Epidermal melanocyte (primary cell): ENCODE results near the gene NUB1.
A peak's percentile ranks its signal among the peaks of the same experiment; 100 is the strongest.
"Not testable (repeated sequence)": the region's sequence is repeated elsewhere in the genome, so short reads cannot be mapped to it uniquely, and the experiment has no call there.

ENCODE experiments used
- DNase-seq: peaks from one replicate; pipeline ENCODE4 v3.0.0; 2011; ENCODE audit warnings: low spot score; ENCODE audit not compliant: insufficient read length

Gene NUB1

GRCh38 chr7:151341357-151342101 lies at the start of gene NUB1:
TSS of gene NUB1 (plus strand) at chr7:151341812. CDS start at chr7:151345350, 3,538 bp downstream.
- peak; percentile 74 for DNase-seq

- DNase-seq, result no peak
Observed at GRCh38 chr7:151292850-151293249, 48.8 kb upstream of the NUB1 start.

GRCh38 chr7:151296202-151296992 lies 45.2 kb upstream of the NUB1 start:
- DNase-seq, result no peak

GRCh38 chr7:151298765-151299164 lies 42.8 kb upstream of the NUB1 start:
- DNase-seq, result no peak

- no peak for DNase-seq
Observed at GRCh38 chr7:151299530-151299929, 42.1 kb upstream of the NUB1 start.

- DNase-seq, result no peak
Observed at GRCh38 chr7:151299940-151300645, 41.5 kb upstream of the NUB1 start.

GRCh38 chr7:151301471-151302462 lies 39.8 kb upstream of the NUB1 start:
- no peak for DNase-seq

GRCh38 chr7:151304251-151304650 lies 37.4 kb upstream of the NUB1 start:
- not testable (repeated sequence) for DNase-seq

- DNase-seq, result no peak
Observed at GRCh38 chr7:151304856-151305255, 36.8 kb upstream of the NUB1 start.

GRCh38 chr7:151306374-151306773 lies 35.2 kb upstream of the NUB1 start:
- DNase-seq, result no peak

- no peak for DNase-seq
Observed at GRCh38 chr7:151306860-151307259, 34.8 kb upstream of the NUB1 start.

GRCh38 chr7:151307536-151307935 lies 34.1 kb upstream of the NUB1 start:
- DNase-seq, result no peak

GRCh38 chr7:151308256-151308655 lies 33.4 kb upstream of the NUB1 start:
- no peak for DNase-seq

- no peak for DNase-seq
Observed at GRCh38 chr7:151308791-151309190, 32.8 kb upstream of the NUB1 start.

GRCh38 chr7:151309311-151309710 lies 32.3 kb upstream of the NUB1 start:
- DNase-seq, result no peak

GRCh38 chr7:151310578-151310977 lies 31.0 kb upstream of the NUB1 start:
- no peak for DNase-seq

- no peak for DNase-seq
Observed at GRCh38 chr7:151311294-151311864, 30.2 kb upstream of the NUB1 start.

GRCh38 chr7:151312356-151312755 lies 29.3 kb upstream of the NUB1 start:
- no peak for DNase-seq

GRCh38 chr7:151312831-151313809 lies 28.5 kb upstream of the NUB1 start:
- no peak for DNase-seq
